Osteocyte (in vitro differentiated cells): ENCODE results near the gene CARD18. TPM values are rescaled to one million over a fixed set of nuclear protein-coding genes. Genes with fewer than 3 reads are reported as not detected.

ENCODE experiments used
- DNase-seq: peaks from one replicate; pipeline ENCODE4 v3.0.0; 2021; ENCODE audit warnings: mixed read lengths; ENCODE audit not compliant: unreplicated experiment; ENCODE audit errors: extremely low spot score
- H3K27ac Mint-ChIP-seq: one replicate; pipeline ENCODE4 v1.8.0; 2021; ENCODE audit warnings: mild to moderate bottlenecking, mixed read lengths; ENCODE audit not compliant: unreplicated experiment
- H3K27me3 Mint-ChIP-seq: one replicate; pipeline ENCODE4 v1.8.0; 2021; ENCODE audit warnings: mixed read lengths; ENCODE audit not compliant: unreplicated experiment
- H3K36me3 Mint-ChIP-seq: one replicate; pipeline ENCODE4 v1.8.0; 2021; ENCODE audit warnings: mixed read lengths; ENCODE audit not compliant: unreplicated experiment
- H3K4me1 Mint-ChIP-seq: one replicate; pipeline ENCODE4 v1.8.0; 2021; ENCODE audit warnings: mixed read lengths; ENCODE audit not compliant: unreplicated experiment
- H3K4me3 Mint-ChIP-seq: one replicate; pipeline ENCODE4 v1.8.0; 2021; ENCODE audit warnings: mild to moderate bottlenecking, moderate library complexity, mixed read lengths; ENCODE audit not compliant: unreplicated experiment
- H3K9me3 Mint-ChIP-seq: one replicate; pipeline ENCODE4 v1.8.0; 2021; ENCODE audit warnings: mixed read lengths; ENCODE audit not compliant: unreplicated experiment
- total RNA-seq: library from RNA; stranded (reverse); gene quantifications from 2 replicates; pipeline ENCODE4 v1.2.1, GENCODE V29; 2021
- TF ChIP-seq, protein P1 (sequence below): fragments of 200-600 bp; sonication (generic); IDR thresholded peaks from 2 replicates; pipeline ENCODE4 v1.5.0; 2021; ENCODE audit warnings: antibody characterized with exemption, mild to moderate bottlenecking, moderate library complexity

The CARD18 gene
- total RNA-seq, 1 donor from 2014 or later = not detected

DNA sequence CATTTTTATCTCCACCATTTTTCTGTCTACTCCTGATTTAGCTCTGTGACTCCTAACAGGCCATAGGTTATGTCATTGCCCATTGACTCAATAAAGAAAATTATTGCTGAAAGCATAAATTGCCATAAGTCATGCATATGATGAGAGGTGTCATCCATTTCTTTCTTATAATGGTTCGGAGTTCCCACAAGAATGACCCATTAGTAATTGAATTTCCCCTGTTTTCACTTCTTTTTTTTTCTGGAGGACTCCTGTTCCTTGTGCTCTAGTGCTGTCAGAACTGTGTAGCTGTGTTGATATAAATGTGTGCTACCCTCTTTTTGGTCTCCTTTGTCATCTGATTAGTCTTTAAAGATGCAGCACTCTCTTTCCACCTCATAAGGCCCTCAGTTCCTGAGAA, 22.9 kb upstream of the CARD18 start:
- Mint-ChIP-seq H3K27ac (no peak overlapping the region), H3K4me3 (no peak overlapping the region), H3K9me3 (peaks cover 7% of the 10 kb centered on the region), H3K27me3 (no peaks in the 10 kb centered on the region), H3K36me3 (no peaks in the 10 kb centered on the region), H3K4me1 (no peaks in the 10 kb centered on the region)
- no peak for DNase-seq
- TF ChIP-seq, protein P1, sequence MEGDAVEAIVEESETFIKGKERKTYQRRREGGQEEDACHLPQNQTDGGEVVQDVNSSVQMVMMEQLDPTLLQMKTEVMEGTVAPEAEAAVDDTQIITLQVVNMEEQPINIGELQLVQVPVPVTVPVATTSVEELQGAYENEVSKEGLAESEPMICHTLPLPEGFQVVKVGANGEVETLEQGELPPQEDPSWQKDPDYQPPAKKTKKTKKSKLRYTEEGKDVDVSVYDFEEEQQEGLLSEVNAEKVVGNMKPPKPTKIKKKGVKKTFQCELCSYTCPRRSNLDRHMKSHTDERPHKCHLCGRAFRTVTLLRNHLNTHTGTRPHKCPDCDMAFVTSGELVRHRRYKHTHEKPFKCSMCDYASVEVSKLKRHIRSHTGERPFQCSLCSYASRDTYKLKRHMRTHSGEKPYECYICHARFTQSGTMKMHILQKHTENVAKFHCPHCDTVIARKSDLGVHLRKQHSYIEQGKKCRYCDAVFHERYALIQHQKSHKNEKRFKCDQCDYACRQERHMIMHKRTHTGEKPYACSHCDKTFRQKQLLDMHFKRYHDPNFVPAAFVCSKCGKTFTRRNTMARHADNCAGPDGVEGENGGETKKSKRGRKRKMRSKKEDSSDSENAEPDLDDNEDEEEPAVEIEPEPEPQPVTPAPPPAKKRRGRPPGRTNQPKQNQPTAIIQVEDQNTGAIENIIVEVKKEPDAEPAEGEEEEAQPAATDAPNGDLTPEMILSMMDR = no peak

DNA sequence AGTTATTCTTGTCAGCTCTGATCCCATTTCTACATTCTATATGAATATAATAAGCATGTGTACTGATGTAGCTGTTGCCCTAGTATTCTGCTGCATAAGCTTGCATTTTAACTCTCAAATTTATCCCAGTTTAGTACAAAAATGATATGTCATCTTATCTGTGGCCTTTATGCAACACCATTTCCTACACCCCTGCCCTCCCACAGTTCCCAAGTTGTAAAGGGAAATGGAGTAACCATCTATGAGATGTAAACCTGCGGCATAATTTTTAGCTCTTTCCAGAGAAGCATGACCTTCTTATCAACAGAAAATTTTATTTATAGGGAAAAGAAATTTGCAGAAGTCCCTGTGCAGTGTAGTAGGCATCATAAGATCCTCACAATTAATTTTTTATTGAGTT, 18.9 kb upstream of the CARD18 start:
- TF ChIP-seq, protein P1 = no peak
- Mint-ChIP-seq H3K27ac (no peak overlapping the region), H3K36me3 (no peaks in the 10 kb centered on the region), H3K4me1 (peaks cover 1% of the 10 kb centered on the region), H3K4me3 (no peak overlapping the region), H3K9me3 (peaks cover 7% of the 10 kb centered on the region), H3K27me3 (no peaks in the 10 kb centered on the region)
- no peak for DNase-seq

DNA sequence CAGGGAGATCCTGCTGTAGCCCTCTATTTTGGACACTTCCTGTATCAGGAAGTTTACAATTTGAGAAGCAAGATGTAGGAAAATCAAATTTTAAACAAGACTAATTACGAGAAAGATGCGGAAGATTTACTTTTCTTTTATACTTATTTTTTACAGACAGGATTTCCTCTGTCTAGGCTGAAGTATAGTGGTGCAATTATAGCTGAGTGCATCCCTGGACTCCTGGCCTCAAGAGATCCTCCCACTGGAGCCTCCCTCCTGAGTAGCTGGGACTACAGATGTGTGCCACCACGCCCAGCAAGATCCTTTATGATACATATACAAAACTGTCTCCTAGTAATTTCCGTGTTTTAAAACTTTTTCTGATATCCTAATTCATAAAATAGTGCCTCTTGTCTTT, 17.2 kb upstream of the CARD18 start:
- DNase-seq = no peak
- Mint-ChIP-seq H3K4me3 (no peak overlapping the region), H3K9me3 (no peaks in the 10 kb centered on the region), H3K27ac (no peak overlapping the region), H3K4me1 (peaks cover 13% of the 10 kb centered on the region), H3K36me3 (no peaks in the 10 kb centered on the region), H3K27me3 (no peaks in the 10 kb centered on the region)
- TF ChIP-seq, protein P1 = no peak

DNA sequence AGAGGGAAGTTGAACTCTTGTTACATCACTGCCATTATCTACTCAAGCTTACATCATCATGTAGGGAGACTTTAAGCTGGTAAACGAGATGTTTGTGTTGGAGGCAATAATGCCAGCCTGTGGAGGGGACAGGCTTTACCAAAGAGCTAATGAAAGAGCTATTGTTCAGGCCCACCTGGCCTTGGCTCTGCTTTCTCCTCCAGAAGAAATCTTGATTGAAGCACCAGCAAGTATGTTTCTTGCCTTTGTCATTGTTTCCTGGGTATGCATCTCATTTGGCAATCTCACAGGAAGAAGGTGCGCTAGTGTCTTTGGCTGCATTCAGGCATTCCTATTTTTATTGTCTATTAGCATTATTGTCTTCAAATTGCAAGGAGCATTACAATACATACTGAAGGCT, 16.7 kb upstream of the CARD18 start:
- Mint-ChIP-seq H3K27ac (no peak overlapping the region), H3K9me3 (no peaks in the 10 kb centered on the region), H3K36me3 (no peaks in the 10 kb centered on the region), H3K4me1 (peaks cover 13% of the 10 kb centered on the region), H3K4me3 (no peak overlapping the region), H3K27me3 (no peaks in the 10 kb centered on the region)
- TF ChIP-seq, protein P1 = no peak
- no peak for DNase-seq

DNA sequence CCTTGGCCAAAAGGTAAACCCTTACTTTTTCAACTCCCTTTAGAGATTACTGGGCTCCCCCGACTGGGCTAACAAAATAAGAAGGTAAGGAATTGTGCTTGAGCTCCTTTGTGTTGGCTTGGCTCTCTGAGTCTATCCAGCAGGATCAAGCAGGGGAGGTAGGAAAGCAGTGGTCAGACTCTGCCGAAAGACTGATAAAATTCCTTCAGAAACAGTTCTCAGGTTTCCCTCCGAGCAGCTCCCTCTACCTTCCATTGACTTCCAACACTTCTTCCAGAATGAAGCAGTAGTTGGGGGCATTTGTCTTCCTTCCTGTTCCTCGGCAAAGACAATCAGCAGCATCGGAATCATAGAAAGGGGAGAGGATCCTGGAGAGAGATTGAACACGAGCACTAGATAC, 16.1 kb upstream of the CARD18 start:
- H3K27me3 Mint-ChIP-seq = no peaks in the 10 kb centered on the region
- H3K9me3 Mint-ChIP-seq = no peaks in the 10 kb centered on the region
- H3K4me3 Mint-ChIP-seq = no peak overlapping the region
- DNase-seq = no peak
- no peak overlapping the region for H3K27ac Mint-ChIP-seq
- TF ChIP-seq, protein P1 = no peak
- no peaks in the 10 kb centered on the region for H3K36me3 Mint-ChIP-seq
- H3K4me1 Mint-ChIP-seq = peaks cover 13% of the 10 kb centered on the region
